NCI-H128 (cell line): ENCODE data around the gene MLKL.

ENCODE experiments used
- DNase-seq: peaks from one replicate; lab custom pipeline; 2025; ENCODE audit not compliant: unreplicated experiment; lab: John Stamatoyannopoulos, UW

The MLKL gene

GRCh38 chr16:74700438-74701225, at the start of gene MLKL:
Gene MLKL (minus strand): TSS chr16:74700862. CDS start chr16:74695757, 5,105 bp downstream.
- no peak for DNase-seq

- DNase-seq: no peak
These were observed 48.8 kb upstream of the MLKL start for GRCh38 chr16:74749291-74750055.

DNA sequence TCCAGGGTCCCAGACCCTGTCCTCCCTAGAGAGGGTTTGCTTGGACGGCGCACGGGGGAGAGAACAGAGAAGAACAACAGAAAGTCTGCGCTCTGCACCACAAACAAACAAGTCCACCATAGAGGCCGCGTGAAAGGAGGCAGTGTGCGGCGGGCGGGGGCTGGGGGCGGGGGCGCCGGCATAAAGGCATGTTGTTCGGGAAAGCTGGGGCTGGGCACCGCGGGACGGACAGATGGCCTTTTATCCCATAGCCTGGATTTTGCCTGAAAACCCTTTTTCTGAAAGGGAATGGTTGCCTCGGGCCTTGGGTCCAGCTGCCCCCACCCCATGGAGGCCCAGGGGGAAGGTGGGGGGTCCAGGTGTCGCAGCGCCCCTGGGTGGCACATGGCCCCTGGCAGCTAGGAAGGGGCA, 48.0 kb upstream of the MLKL start:
- no peak for DNase-seq

GRCh38 chr16:74747716-74748615, 47.3 kb upstream of the MLKL start:
- DNase-seq: no peak

GRCh38 chr16:74745926-74746325, 45.3 kb upstream of the MLKL start:
- no peak for DNase-seq

DNA sequence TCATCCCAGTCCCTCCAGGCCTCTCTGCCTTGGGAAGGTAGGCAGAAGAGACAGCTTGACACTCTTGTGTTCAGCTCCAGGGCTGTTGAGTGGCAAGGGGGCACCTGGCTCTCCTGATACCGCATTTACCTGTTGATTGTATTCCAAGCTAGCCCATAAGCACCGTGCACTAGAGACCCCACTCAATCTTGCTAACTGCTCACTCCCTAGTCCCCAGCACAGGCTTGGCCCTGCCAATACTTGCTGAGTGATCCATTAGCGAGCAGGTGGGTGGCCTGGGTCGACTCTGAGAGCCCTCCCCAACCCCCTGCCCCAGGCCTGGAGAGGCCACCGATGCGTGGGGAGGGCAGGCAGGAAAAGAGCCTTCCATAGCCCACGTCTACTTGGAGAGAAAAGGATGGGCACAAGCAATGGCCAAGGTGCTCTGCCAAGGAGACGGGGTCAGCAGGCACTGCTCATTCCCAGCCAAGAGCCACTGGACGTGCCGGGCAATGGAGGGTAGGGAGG, 44.5 kb upstream of the MLKL start:
- no peak for DNase-seq

GRCh38 chr16:74744566-74744965, 43.9 kb upstream of the MLKL start:
- DNase-seq: no peak

GRCh38 chr16:74743668-74744299, 43.1 kb upstream of the MLKL start:
- no peak for DNase-seq

DNA sequence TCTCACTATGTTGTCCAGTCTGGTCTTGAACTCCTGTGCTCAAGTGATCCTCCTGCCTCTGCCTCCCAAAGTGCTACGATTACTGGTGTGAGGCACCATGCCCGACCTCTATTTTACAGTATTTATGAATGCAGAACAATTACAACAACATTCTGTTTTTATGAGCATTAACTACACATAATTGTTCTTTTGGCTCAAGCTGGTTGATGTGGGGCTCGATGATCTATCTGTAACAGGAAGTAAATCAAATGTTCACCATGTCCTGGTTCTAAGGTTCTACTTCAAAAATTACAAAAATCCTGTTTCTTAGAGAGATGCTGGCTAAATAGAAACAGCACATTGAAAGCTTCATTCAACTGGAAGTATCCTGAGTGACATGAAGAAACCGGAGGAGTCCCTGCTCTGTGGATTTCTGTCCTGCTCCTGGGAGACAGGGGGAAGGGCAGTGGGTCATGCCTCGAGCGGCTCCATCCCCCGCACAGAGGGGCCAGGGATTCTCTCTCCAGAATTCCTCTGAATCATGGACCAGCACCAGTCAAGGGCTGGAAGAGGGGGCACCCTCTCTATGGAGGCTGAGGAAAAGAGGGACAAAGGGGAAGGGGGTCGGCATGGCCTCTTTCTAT, 42.5 kb upstream of the MLKL start:
- no peak for DNase-seq

DNA sequence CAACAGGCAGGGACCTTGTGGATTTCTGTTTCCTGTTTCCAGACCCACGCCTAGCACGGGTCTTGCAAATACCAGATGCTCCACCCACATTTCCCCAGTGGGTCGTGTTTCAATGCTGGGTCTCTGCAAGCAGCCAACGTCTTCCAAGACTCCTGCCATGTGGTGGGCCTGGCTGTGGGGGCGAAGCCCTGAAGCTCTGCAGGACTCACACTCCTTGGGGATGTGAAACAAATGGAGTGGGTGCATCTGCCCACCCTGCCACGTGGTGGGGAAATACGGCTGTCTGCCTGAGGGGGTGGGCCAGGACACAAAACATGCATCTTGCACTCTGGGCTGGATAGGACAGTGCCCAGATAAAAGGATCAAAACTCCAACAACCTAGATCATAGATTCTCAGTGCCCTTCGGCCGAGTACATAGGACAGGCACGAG, 41.4 kb upstream of the MLKL start:
- DNase-seq: no peak

DNA sequence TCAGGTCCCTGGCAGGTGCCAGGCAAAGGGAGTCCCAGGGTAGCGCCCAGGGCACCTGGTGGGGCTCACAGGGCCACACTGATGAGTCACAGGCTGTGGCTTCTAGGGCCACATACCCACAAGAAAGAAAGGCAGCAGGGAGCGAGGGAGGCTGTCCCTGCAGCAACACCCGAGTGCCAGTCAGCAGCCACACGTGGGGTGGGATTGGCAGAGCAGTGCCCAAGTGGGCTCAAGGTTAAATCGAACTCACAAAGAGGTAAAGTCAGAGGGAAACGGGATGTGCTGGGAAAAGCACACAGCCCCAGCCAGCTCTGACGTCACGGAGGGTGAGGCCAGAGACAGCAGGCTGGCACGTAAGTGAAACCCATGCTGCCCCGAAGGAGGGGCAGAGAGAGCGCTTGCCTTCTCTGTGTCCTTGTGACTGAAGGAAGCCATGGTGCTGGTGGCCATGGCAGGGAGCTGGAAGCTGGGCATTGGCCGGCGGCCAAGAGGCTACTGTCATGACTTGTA, 40.2 kb upstream of the MLKL start:
- no peak for DNase-seq

DNA sequence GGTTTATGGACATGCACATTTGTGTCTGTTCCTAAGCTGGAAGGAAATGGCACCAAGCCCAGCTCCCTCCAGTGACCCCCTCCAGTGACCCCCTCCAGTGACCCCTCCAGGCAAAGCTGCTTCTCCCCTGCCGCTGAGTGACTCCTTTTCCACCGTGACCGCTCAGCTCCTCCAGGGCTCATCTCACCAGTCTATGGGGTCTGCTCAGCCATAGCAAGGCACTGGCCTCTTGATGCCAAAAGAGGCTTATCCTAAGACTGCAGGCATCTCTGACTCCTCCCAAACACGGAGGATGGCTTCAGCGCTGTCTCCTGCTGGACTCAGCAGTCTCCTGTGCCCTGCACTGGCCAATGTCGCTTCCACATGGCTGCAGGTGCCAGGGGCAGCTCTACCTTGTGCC, 38.6 kb upstream of the MLKL start:
- DNase-seq: no peak

DNA sequence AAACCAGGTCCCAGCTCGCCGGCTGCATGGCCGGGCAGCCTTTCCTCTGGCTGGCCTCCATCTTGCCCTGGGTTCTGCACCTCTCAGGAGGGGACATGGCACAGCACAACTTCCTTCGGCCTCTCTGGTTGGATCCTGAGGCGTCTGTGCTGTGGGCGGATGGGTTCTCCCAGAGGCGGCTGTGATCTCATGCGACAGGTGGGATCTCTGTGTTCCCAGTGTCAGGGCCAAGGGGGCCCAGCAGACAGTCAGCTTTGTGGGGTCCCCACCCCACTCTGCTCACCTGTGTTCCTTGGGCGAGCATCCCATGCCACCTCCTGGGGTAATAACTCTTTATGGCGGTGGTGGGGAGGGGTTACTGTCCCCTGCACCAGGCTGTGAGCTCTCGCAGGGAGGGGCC, 38.2 kb upstream of the MLKL start:
- DNase-seq: no peak

DNA sequence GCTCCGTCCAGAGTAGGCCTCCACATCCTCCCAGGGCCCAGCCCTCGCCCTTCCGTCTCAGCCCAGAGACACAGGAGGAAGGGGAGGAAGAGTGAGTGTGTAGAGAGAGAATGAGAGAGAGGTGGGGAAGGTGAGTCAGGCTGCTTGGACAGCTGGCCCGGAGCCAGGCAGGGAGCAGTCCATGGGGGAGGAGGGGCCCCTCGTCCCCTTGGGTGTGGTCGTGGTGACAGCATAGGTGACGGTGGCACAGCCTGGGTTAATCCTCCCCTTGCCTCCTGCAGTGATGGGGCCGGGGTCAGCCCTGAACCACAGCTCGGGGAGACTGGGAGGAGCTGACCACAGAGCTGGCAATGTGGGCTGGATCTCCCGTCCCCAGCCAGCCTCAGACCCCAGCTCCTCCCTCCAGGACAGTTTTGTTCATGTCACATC, 37.5 kb upstream of the MLKL start:
- DNase-seq: no peak

DNA sequence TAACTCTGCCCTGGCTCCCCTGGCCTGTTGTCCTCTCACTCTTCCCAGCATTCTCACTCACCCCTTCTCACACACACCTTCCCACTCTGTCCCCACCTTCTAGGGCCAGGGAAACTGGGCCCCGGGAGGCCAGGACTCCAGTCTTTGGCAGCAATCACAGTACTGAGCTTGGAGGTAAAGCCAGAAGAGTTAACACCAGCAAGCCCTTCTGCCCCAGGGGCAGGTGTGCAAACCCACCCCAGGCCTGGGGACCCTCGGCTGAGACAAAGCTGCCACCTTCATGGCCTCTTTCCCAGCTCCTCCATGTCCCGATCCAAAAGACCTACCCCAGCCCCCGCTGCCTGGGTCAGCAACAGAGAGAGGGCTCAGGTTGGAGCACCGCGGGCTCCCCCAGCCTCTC, 36.9 kb upstream of the MLKL start:
- no peak for DNase-seq

GRCh38 chr16:74736531-74737157, 36.0 kb upstream of the MLKL start:
- DNase-seq: no peak

GRCh38 chr16:74735554-74735953, 34.9 kb upstream of the MLKL start:
- DNase-seq: no peak

DNA sequence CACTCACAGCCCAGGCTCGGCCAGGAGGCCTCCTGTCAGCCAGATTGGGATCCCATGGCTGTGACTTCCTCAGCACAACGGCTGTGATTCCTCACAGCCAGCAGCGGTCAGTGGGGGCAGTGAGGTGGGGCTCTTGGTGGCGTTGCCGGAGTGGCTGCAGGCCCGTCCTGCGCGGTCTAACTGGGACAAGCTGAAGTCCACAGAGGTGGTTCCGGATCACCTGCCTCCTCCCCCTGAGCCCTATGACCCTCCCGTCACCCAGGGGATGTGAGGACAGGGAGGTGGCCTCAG, 34.4 kb upstream of the MLKL start:
- DNase-seq: no peak

DNA sequence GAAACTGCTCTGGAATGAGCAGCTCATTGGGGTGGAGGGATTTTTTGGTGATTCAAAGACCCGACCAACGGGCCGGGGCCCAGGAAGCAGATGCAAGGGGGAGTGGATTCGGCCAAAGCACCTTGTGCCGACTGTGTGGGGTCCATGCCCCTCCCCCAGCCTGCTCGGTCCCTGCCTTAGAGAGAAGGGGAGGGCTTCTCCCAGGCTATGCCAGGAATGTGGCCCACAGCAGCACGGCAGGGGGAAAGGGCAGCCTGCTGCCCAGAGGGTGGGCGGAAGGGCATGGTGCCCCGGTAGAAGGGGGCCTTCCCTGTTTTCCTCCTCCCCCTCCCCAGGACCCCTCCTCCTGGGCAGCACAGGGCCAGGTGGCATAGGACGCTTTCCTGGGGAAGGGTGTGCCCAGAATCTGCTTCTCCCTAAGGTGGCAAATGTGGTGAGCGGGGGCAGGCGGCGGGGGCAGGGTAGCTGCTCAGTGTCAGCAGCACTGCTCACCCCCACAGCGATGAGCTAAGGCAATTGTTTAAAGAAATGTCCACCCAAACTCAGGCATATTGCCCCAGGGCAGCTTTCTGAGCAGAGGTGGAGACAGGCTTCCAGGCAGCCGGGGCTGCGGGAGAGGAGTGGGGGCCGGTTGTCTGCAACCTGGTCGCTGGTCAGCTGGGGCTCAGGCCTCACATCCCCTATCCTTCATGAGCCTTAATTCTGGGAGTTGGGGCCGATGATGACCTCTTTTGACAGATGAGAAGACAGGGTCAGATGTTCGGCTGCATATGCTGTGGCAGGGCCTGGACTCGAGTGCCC, 33.9 kb upstream of the MLKL start:
- DNase-seq: no peak
